Measurements from ENCODE around the gene CCNL2. TPM values are rescaled to one million over a fixed set of nuclear protein-coding genes. Genes with fewer than 3 reads are reported as not detected.
"Not testable (repeated sequence)": the region's sequence is repeated elsewhere in the genome, so short reads cannot be mapped to it uniquely, and the experiment has no call there.

Gene CCNL2
- total and polyA plus RNA-seq, 2 of the 13 experiments (the other 11 are each of a cell fraction or from before 2014, with no cell fraction given) = 105 to 340 TPM

- no peak for FAIRE-seq
- TF ChIP-seq RBM22 (optimal IDR thresholded peaks at IDR 0.05; ENCODE audit: low read length) (peak; percentile 54), ZHX1 (CRISPR knock-in tag; IDR thresholded peaks at IDR 0.05; ENCODE audit: low read depth) (no peak)
- H2AFZ ChIP-seq (ENCODE audit: low read length) = no peak overlapping the region
- ATAC-seq = no peak
- no peaks in the 10 kb centered on the region for H3K27me3 ChIP-seq (ENCODE audit: control insufficient read depth in 1 of 2, insufficient read depth in 2 of 2, low read length in 2 of 2)
- POLR2A ChIA-PET = interaction anchor here (0.6 to 6.1 kb wide), 3 partner anchors 11 to 45 kb away, joined by 3 to 43 read pairs (median 5); partner anchors contain the start of genes AURKAIP1 and CCNL2
- no peaks in the 10 kb centered on the region for H3K9me3 ChIP-seq (ENCODE audit: low read length)
- no peaks in the 10 kb centered on the region for H3K79me2 ChIP-seq (ENCODE audit: insufficient read depth, low read length)
- in situ Hi-C loops (cut with HindIII; ENCODE audit: extremely low pct_ligation_motif_present, low pct_unique_long_range_greater_than_20kb) (no loop called here), intact Hi-C loops (cut with micrococcal nuclease; ENCODE audit: unreplicated experiment) (no loop called here)
- CTCF ChIA-PET (ENCODE audit: low intra/inter-chr PET ratio, low total read pairs) = no interaction called here
- no peaks in the 10 kb centered on the region for H4K20me1 ChIP-seq (ENCODE audit: insufficient read depth, low read length)
- DNase-seq (ENCODE audit: low spot score) = no peak
- peaks cover 23 to 52% of the 10 kb centered on the region in 2 experiments for H3K36me3 ChIP-seq (replicated peaks in 1 of 2; ENCODE audit: control insufficient read depth in 1 of 2, insufficient read depth in 2 of 2, low read length in 2 of 2)
- H3K4me2 ChIP-seq (ENCODE audit: low read depth, low read length) = no peak overlapping the region
- BruUV-seq (replicated peaks) = no TSS peak
- no peak overlapping the region for H3K4me3 ChIP-seq (replicated peaks in 1 of 3; ENCODE audit: insufficient read depth in 1 of 3, low read depth in 2 of 3, low read length in 3 of 3)
- 95% methylated on average over 8 of the region's 8 CpGs for WGBS (ENCODE audit: low lambda C conversion rate)
- no peak overlapping the region for H3K9ac ChIP-seq (ENCODE audit: insufficient read depth, low read depth, low read length)
- no peak overlapping the region for H3K27ac ChIP-seq (ENCODE audit: extremely low read length, insufficient read depth, low read length)
- H3K4me1 ChIP-seq (ENCODE audit: insufficient read depth, low read length) = peaks cover 26% of the 10 kb centered on the region
Measured at GRCh38 chr1:1385931-1386330, 13.2 kb downstream of the CCNL2 start.

GRCh38 chr1:1385339-1385738 lies 13.8 kb downstream of the CCNL2 start:
- H3K27ac ChIP-seq (ENCODE audit: extremely low read length, insufficient read depth, low read length); H3K9me3 ChIP-seq (ENCODE audit: low read length); H3K79me2 ChIP-seq (ENCODE audit: insufficient read depth, low read length); FAIRE-seq; H3K27me3 ChIP-seq (ENCODE audit: control insufficient read depth in 1 of 2, insufficient read depth in 2 of 2, low read length in 2 of 2); ATAC-seq; H3K4me3 ChIP-seq (replicated peaks in 1 of 3; ENCODE audit: insufficient read depth in 1 of 3, low read depth in 2 of 3, low read length in 3 of 3); in situ Hi-C loops (cut with HindIII; ENCODE audit: extremely low pct_ligation_motif_present, low pct_unique_long_range_greater_than_20kb); H4K20me1 ChIP-seq (ENCODE audit: insufficient read depth, low read length); CTCF ChIA-PET (ENCODE audit: low intra/inter-chr PET ratio, low total read pairs); H3K9ac ChIP-seq (ENCODE audit: insufficient read depth, low read depth, low read length); H3K4me2 ChIP-seq (ENCODE audit: low read depth, low read length); BruUV-seq (replicated peaks); intact Hi-C loops (cut with micrococcal nuclease; ENCODE audit: unreplicated experiment); DNase-seq (ENCODE audit: low spot score); H2AFZ ChIP-seq (ENCODE audit: low read length): not testable (repeated sequence)
- WGBS (ENCODE audit: low lambda C conversion rate) = 93% methylated on average over 20 of the region's 29 CpGs
- peak; percentile 63 for TF ChIP-seq RBFOX2 (IDR thresholded peaks at IDR 0.05; ENCODE audit: low read depth, low read length)
- TF ChIP-seq AGO2 (optimal IDR thresholded peaks at IDR 0.05; ENCODE audit: low read depth, low read length) = peak; percentile 67
- Histone ChIP-seq H3K36me3 (replicated peaks in 1 of 2; ENCODE audit: control insufficient read depth in 1 of 2, insufficient read depth in 2 of 2, low read length in 2 of 2) (peaks cover 19 to 46% of the 10 kb centered on the region in 2 experiments), H3K4me1 (ENCODE audit: insufficient read depth, low read length) (peaks cover 26% of the 10 kb centered on the region)
- POLR2A ChIA-PET = interaction anchor here (0.6 to 6.1 kb wide), 3 partner anchors 10 to 45 kb away, joined by 3 to 43 read pairs (median 5); partner anchors contain the start of genes AURKAIP1 and CCNL2
